Astrocyte (in vitro differentiated cells and primary cell): Measurements from ENCODE around the gene DMWD. TPM values are rescaled to one million over a fixed set of nuclear protein-coding genes. Genes with fewer than 3 reads are reported as not detected.

ENCODE experiments used
- DNase-seq: peaks from one replicate; pipeline ENCODE4 v3.0.0-alpha.2; 2010; ENCODE audit warnings: low read depth
- FAIRE-seq: peaks from 2 replicates; lab custom pipeline; 2011; peaks lifted over from hg19 to GRCh38; lab: Jason Lieb, UNC
- H2AFZ ChIP-seq: 2 replicates; pipeline ENCODE4 v1.6.0; 2012; ENCODE audit warnings: low read depth, low read length, inconsistent platforms
- H3K27ac ChIP-seq: 2 replicates; pipeline ENCODE4 v1.5.1; 2011; ENCODE audit warnings: low read depth, low read length, inconsistent platforms
- H3K27me3 ChIP-seq: 2 replicates; pipeline ENCODE4 v1.6.0; 2011; ENCODE audit warnings: low read length, inconsistent platforms; ENCODE audit not compliant: insufficient read depth
- H3K36me3 ChIP-seq: 2 replicates; pipeline ENCODE4 v1.5.1; 2011; ENCODE audit warnings: low read length, inconsistent platforms; ENCODE audit not compliant: insufficient read depth
- H3K4me1 ChIP-seq: 2 replicates; pipeline ENCODE4 v1.5.1; 2011; ENCODE audit warnings: low read length, inconsistent platforms; ENCODE audit not compliant: insufficient read depth
- H3K4me2 ChIP-seq: 2 replicates; pipeline ENCODE4 v1.6.0; 2012; ENCODE audit warnings: low read length, inconsistent platforms
- H3K4me3 ChIP-seq: 2 replicates; pipeline ENCODE4 v1.5.1; 2011; ENCODE audit warnings: low read depth, mild to moderate bottlenecking, low read length, inconsistent platforms; ENCODE audit not compliant: insufficient read depth
- H3K79me2 ChIP-seq: 2 replicates; pipeline ENCODE4 v1.6.0; 2012; ENCODE audit warnings: mild to moderate bottlenecking, low read length, inconsistent platforms; ENCODE audit not compliant: insufficient read depth
- H3K9ac ChIP-seq: 2 replicates; pipeline ENCODE4 v1.6.0; 2012; ENCODE audit warnings: mild to moderate bottlenecking, low read length, inconsistent platforms
- H3K9me3 ChIP-seq: 2 replicates; pipeline ENCODE4 v1.5.1; 2012; ENCODE audit warnings: low read depth, mild to moderate bottlenecking, low read length, inconsistent platforms; ENCODE audit not compliant: insufficient read depth
- H4K20me1 ChIP-seq: 2 replicates; pipeline ENCODE4 v1.6.0; 2012; ENCODE audit warnings: low read length, inconsistent platforms; ENCODE audit not compliant: insufficient read depth
- H3K27ac Mint-ChIP-seq: one replicate; pipeline ENCODE4 v1.8.0; 2021; ENCODE audit warnings: mild to moderate bottlenecking, mixed read lengths; ENCODE audit not compliant: unreplicated experiment
- H3K27me3 Mint-ChIP-seq: one replicate; pipeline ENCODE4 v1.8.0; 2021; ENCODE audit warnings: low read depth, mixed read lengths; ENCODE audit not compliant: unreplicated experiment
- H3K36me3 Mint-ChIP-seq: one replicate; pipeline ENCODE4 v1.8.0; 2021; ENCODE audit warnings: low read depth, mixed read lengths; ENCODE audit not compliant: unreplicated experiment
- H3K4me1 Mint-ChIP-seq: one replicate; pipeline ENCODE4 v1.8.0; 2021; ENCODE audit warnings: low read depth, mixed read lengths; ENCODE audit not compliant: unreplicated experiment
- H3K4me3 Mint-ChIP-seq: one replicate; pipeline ENCODE4 v1.8.0; 2021; ENCODE audit warnings: mild to moderate bottlenecking, moderate library complexity, mixed read lengths; ENCODE audit not compliant: unreplicated experiment
- H3K9me3 Mint-ChIP-seq: one replicate; pipeline ENCODE4 v1.8.0; 2021; ENCODE audit warnings: mild to moderate bottlenecking, mixed read lengths; ENCODE audit not compliant: unreplicated experiment
- CTCF ChIP-seq: IDR thresholded peaks from 2 replicates; pipeline ENCODE4 v1.5.1; 2011; ENCODE audit warnings: low read depth, mild to moderate bottlenecking, inconsistent platforms, low read length, moderate library complexity; ENCODE audit not compliant: insufficient read depth
- EZH2 ChIP-seq: IDR thresholded peaks from 2 replicates; pipeline ENCODE4 v1.6.1; 2012; ENCODE audit warnings: mild to moderate bottlenecking, low read length, inconsistent platforms; ENCODE audit not compliant: insufficient read depth
- total RNA-seq: library from RNA; stranded (reverse); gene quantifications from 2 replicates; pipeline ENCODE4 v1.2.1, GENCODE V29; 2021

DMWD gene
- total RNA-seq, 1 donor from 2014 or later, result 69.0 TPM

DNA sequence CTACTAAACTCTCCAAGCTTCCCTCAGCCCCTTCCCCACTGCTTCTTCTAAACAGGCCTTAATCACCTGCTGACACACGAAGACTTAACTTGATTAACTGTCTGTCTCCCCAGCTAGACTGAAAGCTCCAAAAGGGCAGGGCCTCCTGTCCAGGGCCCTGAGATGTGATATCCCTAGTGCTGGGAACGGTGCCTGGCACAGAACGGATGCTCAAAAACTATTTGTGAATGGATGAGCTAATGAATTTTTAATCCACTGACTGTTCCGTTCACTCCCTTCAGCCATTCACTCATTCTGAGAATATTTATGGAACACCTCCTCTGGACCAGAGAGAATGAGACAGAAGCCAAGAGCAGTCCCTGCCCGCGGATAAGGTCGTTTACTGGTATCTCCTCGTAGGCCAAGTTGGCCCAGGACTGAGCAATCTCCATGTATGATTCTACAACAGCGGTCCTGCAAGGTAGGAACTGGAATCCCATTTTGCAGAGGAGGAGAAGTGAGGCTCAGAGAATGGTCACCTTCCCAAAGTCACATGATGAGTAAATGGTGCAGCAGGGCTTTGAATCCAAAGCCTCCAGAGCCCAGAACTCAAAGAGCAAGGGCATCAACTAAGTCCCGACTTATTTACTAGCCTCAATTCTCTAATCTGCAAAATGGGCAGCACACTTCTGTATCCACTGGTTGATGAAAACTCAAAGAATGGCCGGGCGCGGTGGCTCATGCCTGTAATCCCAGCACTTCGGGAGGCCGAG lies 3.4 kb downstream of the DMWD start:
- peaks cover 17% of the 10 kb centered on the region for H3K36me3 Mint-ChIP-seq
- Histone ChIP-seq H3K79me2 (peaks cover 68% of the 10 kb centered on the region), H3K27me3 (no peaks in the 10 kb centered on the region), H3K9me3 (no peaks in the 10 kb centered on the region), H3K4me2 (no peak overlapping the region), H3K27ac (no peak overlapping the region), H3K36me3 (peaks cover 23% of the 10 kb centered on the region), H3K9ac (no peak overlapping the region), H4K20me1 (peaks cover 60% of the 10 kb centered on the region), H3K4me3 (no peak overlapping the region), H3K4me1 (peaks cover 9% of the 10 kb centered on the region), H2AFZ (no peak overlapping the region)
- H3K9me3 Mint-ChIP-seq, result no peaks in the 10 kb centered on the region
- FAIRE-seq (no peak), DNase-seq (no peak)
- no peak overlapping the region for H3K4me3 Mint-ChIP-seq
- TF ChIP-seq CTCF (no peak), EZH2 (no peak)
- H3K4me1 Mint-ChIP-seq, result peaks cover 14% of the 10 kb centered on the region
- H3K27me3 Mint-ChIP-seq, result no peaks in the 10 kb centered on the region
- H3K27ac Mint-ChIP-seq, result no peak overlapping the region

DNA sequence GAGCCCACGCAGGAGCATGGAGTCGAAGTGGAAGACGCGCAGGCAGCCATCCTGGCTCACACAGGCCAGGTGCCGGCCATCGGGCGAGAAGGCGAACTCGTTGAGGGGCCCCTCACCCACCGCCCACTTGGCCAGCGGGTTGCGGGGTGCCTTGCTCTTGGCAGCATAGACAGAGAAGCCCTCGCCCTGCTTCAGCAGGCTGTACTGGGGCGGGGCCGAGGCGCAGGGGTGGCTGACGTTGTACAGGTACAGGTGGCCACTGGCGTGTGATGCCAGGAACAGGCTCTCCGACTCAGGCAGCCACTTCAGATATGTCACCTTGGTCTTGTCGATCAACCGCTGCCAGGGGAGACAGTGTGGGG lies 6.1 kb downstream of the DMWD start:
- peaks cover 23% of the 10 kb centered on the region for H3K36me3 ChIP-seq
- Mint-ChIP-seq H3K36me3 (peaks cover 17% of the 10 kb centered on the region), H3K27me3 (no peaks in the 10 kb centered on the region), H3K27ac (no peak overlapping the region), H3K4me3 (no peak overlapping the region), H3K9me3 (no peaks in the 10 kb centered on the region), H3K4me1 (peaks cover 18% of the 10 kb centered on the region)
- FAIRE-seq, result no peak
- no peak overlapping the region for H3K4me2 ChIP-seq
- H3K79me2 ChIP-seq, result peaks cover 60% of the 10 kb centered on the region
- H3K9ac ChIP-seq, result no peak overlapping the region
- TF ChIP-seq EZH2 (no peak), CTCF (no peak)
- peaks cover 72% of the 10 kb centered on the region for H4K20me1 ChIP-seq
- H3K4me3 ChIP-seq, result no peak overlapping the region
- no peaks in the 10 kb centered on the region for H3K27me3 ChIP-seq
- no peak overlapping the region for H2AFZ ChIP-seq
- no peak for DNase-seq
- H3K4me1 ChIP-seq, result peaks cover 26% of the 10 kb centered on the region
- H3K27ac ChIP-seq, result no peak overlapping the region
- no peaks in the 10 kb centered on the region for H3K9me3 ChIP-seq
